HL-60/S4 treated with phorbol 12-myristate 13-acetate at 8.2 ng/mL for 4 days and 3 days (cell line): ENCODE data around the gene SMIM35.
"Not testable (repeated sequence)": the region's sequence is repeated elsewhere in the genome, so short reads cannot be mapped to it uniquely, and the experiment has no call there.

Source experiments
- in situ Hi-C: fragments of 300-500 bp; cut with MboI; formaldehyde crosslinking; loops from 2 replicates; pipeline ENCODE4 v1.15.0; 2022; ENCODE audit warnings: low sequenced_read_pairs

SMIM35 gene

GRCh38 chr11:118082880-118083552 is 3.7 kb downstream of the SMIM35 start:
- in situ Hi-C loops: no loop called here

- in situ Hi-C loops: no loop called here
Observed at GRCh38 chr11:118081241-118081958, 5.4 kb downstream of the SMIM35 start.

GRCh38 chr11:118080296-118080695 is 6.5 kb downstream of the SMIM35 start:
- in situ Hi-C loops: no loop called here

GRCh38 chr11:118079491-118079890 is 7.3 kb downstream of the SMIM35 start:
- in situ Hi-C loops: no loop called here

GRCh38 chr11:118078911-118079411 is 7.8 kb downstream of the SMIM35 start:
- in situ Hi-C loops: no loop called here

- in situ Hi-C loops: no loop called here
Observed at GRCh38 chr11:118076754-118077281, 9.9 kb downstream of the SMIM35 start, which contains the start of gene TMPRSS4. Gene TMPRSS4, plus strand, starts transcription at chr11:118077078. Its CDS starts 225 bp downstream, at chr11:118077303.

GRCh38 chr11:118074785-118075184 is 12.0 kb downstream of the SMIM35 start:
- in situ Hi-C loops: no loop called here

GRCh38 chr11:118074091-118074685 is 12.6 kb downstream of the SMIM35 start:
- in situ Hi-C loops: no loop called here

- in situ Hi-C loops: no loop called here
Observed at GRCh38 chr11:118073554-118073953, 13.2 kb downstream of the SMIM35 start.

- in situ Hi-C loops: no loop called here
Observed at GRCh38 chr11:118071416-118072030, 15.2 kb downstream of the SMIM35 start.

- in situ Hi-C loops: no loop called here
Observed at GRCh38 chr11:118068945-118069612, 17.7 kb downstream of the SMIM35 start.

GRCh38 chr11:118068206-118068944 is 18.4 kb downstream of the SMIM35 start:
- in situ Hi-C loops: no loop called here

GRCh38 chr11:118067006-118067405 is 19.8 kb downstream of the SMIM35 start:
- in situ Hi-C loops: no loop called here

GRCh38 chr11:118065384-118065783 is 21.4 kb downstream of the SMIM35 start:
- in situ Hi-C loops: no loop called here

- in situ Hi-C loops: no loop called here
Observed at GRCh38 chr11:118064956-118065355, 21.8 kb downstream of the SMIM35 start.

- in situ Hi-C loops: not testable (repeated sequence)
Observed at GRCh38 chr11:118062631-118063030, 24.1 kb downstream of the SMIM35 start.

- in situ Hi-C loops: not testable (repeated sequence)
Observed at GRCh38 chr11:118062181-118062580, 24.6 kb downstream of the SMIM35 start.

- in situ Hi-C loops: no loop called here
Observed at GRCh38 chr11:118061586-118062125, 25.1 kb downstream of the SMIM35 start.

GRCh38 chr11:118060869-118061268 is 25.9 kb downstream of the SMIM35 start:
- in situ Hi-C loops: no loop called here
